DND-41 (cell line): ENCODE results near the gene C1QB.

Experiments
- ATAC-seq: fragments of 200-7000 bp; cut with Tn5 transposase; 3 replicates; pipeline ENCODE4 v1.9.1; 2021; ENCODE audit warnings: low read depth; ENCODE audit not compliant: insufficient read depth
- DNase-seq: peaks from one replicate; pipeline ENCODE4 v3.0.0-alpha.2; 2020
- H2AFZ ChIP-seq: 2 replicates; pipeline ENCODE4 v1.6.0; 2012; ENCODE audit warnings: low read depth, low read length
- H3K27ac ChIP-seq: 2 replicates; pipeline ENCODE4 v1.5.1; 2012; ENCODE audit warnings: low read length, inconsistent platforms
- H3K27me3 ChIP-seq: fragments of 200-600 bp; sonication (generic); 2 replicates; pipeline ENCODE4 v1.6.0; 2012; ENCODE audit warnings: low read length, mild to moderate bottlenecking, inconsistent platforms; ENCODE audit not compliant: insufficient read depth, poor library complexity
- H3K36me3 ChIP-seq: 2 replicates; pipeline ENCODE4 v1.5.1; 2012; ENCODE audit warnings: low read length, inconsistent platforms; ENCODE audit not compliant: insufficient read depth
- H3K4me1 ChIP-seq: 2 replicates; pipeline ENCODE4 v1.5.1; 2012; ENCODE audit warnings: mild to moderate bottlenecking, low read length; ENCODE audit not compliant: insufficient read depth
- H3K4me2 ChIP-seq: 2 replicates; pipeline ENCODE4 v1.6.0; 2012; ENCODE audit warnings: mild to moderate bottlenecking, moderate library complexity, low read length, inconsistent platforms; ENCODE audit not compliant: insufficient read depth
- H3K4me3 ChIP-seq, 2 experiments: fragments of 200-600 bp in 1 of 2; shearing (Covaris generic) in 1 of 2; 2 replicates each; pipeline ENCODE4 v1.5.1; 2012 to 2016; ENCODE audit warnings: inconsistent platforms in 2 of 2, low read length in 2 of 2, mild to moderate bottlenecking in 2 of 2, low read depth in 1 of 2, moderate library complexity in 1 of 2
- H3K79me2 ChIP-seq: 2 replicates; pipeline ENCODE4 v1.6.0; 2012; ENCODE audit warnings: low read length, inconsistent platforms; ENCODE audit not compliant: insufficient read depth
- H3K9ac ChIP-seq: 2 replicates; pipeline ENCODE4 v1.6.0; 2012; ENCODE audit warnings: low read depth, mild to moderate bottlenecking, inconsistent platforms, low read length, moderate library complexity
- H3K9me3 ChIP-seq: 2 replicates; pipeline ENCODE4 v1.5.1; 2012; ENCODE audit warnings: low read length, moderate library complexity, mild to moderate bottlenecking, inconsistent platforms; ENCODE audit not compliant: insufficient read depth, severe bottlenecking
- H4K20me1 ChIP-seq: 2 replicates; pipeline ENCODE4 v1.6.0; 2012; ENCODE audit warnings: low read length; ENCODE audit not compliant: insufficient read depth
- CTCF ChIP-seq: IDR thresholded peaks from 2 replicates; pipeline ENCODE4 v1.5.1; 2012; ENCODE audit warnings: borderline replicate concordance, low read length, moderate library complexity, mild to moderate bottlenecking; ENCODE audit not compliant: poor library complexity, severe bottlenecking; ENCODE audit errors: extremely low read depth
- EZH2 ChIP-seq: IDR thresholded peaks from 3 replicates; pipeline ENCODE4 v1.6.1; 2012; ENCODE audit warnings: borderline replicate concordance, low read depth, mild to moderate bottlenecking, moderate library complexity, low read length, inconsistent platforms; ENCODE audit not compliant: severe bottlenecking

The C1QB gene

GRCh38 chr1:22681556-22682276 lies 28.7 kb downstream of the C1QB start:
- Histone ChIP-seq H3K79me2 (no peaks in the 10 kb centered on the region), H3K27me3 (no peaks in the 10 kb centered on the region), H3K4me2 (no peak overlapping the region), H3K4me1 (no peaks in the 10 kb centered on the region), H2AFZ (no peak overlapping the region), H3K9ac (no peak overlapping the region), H3K9me3 (no peaks in the 10 kb centered on the region), H3K36me3 (no peaks in the 10 kb centered on the region), H3K27ac (no peak overlapping the region), H3K4me3 (no peak overlapping the region), H4K20me1 (no peaks in the 10 kb centered on the region)
- DNase-seq (no peak), ATAC-seq (no peak)
- TF ChIP-seq EZH2 (no peak), CTCF (no peak)

GRCh38 chr1:22683547-22683946 lies 30.5 kb downstream of the C1QB start:
- no peaks in the 10 kb centered on the region for H3K79me2 ChIP-seq
- H3K9me3 ChIP-seq = no peaks in the 10 kb centered on the region
- H3K27me3 ChIP-seq = no peaks in the 10 kb centered on the region
- no peak overlapping the region for H3K27ac ChIP-seq
- H3K9ac ChIP-seq = no peak overlapping the region
- H2AFZ ChIP-seq = no peak overlapping the region
- H4K20me1 ChIP-seq = no peaks in the 10 kb centered on the region
- TF ChIP-seq CTCF = no peak
- no peak for TF ChIP-seq EZH2
- DNase-seq (no peak), ATAC-seq (no peak)
- no peaks in the 10 kb centered on the region for H3K4me1 ChIP-seq
- no peak overlapping the region for H3K4me2 ChIP-seq
- H3K4me3 ChIP-seq = no peak overlapping the region
- no peaks in the 10 kb centered on the region for H3K36me3 ChIP-seq

- DNase-seq (no peak), ATAC-seq (no peak)
- Histone ChIP-seq H3K9me3 (no peaks in the 10 kb centered on the region), H3K4me1 (no peaks in the 10 kb centered on the region), H3K9ac (no peak overlapping the region), H3K4me3 (no peak overlapping the region), H2AFZ (no peak overlapping the region), H3K27me3 (no peaks in the 10 kb centered on the region), H3K36me3 (no peaks in the 10 kb centered on the region), H3K27ac (no peak overlapping the region), H3K79me2 (no peaks in the 10 kb centered on the region), H4K20me1 (no peaks in the 10 kb centered on the region), H3K4me2 (no peak overlapping the region)
- TF ChIP-seq CTCF = no peak
- no peak for TF ChIP-seq EZH2
Observed at GRCh38 chr1:22685591-22686059, 32.6 kb downstream of the C1QB start.

- H3K27me3 ChIP-seq = peaks cover 5% of the 10 kb centered on the region
- H3K9me3 ChIP-seq = no peaks in the 10 kb centered on the region
- no peaks in the 10 kb centered on the region for H3K4me1 ChIP-seq
- TF ChIP-seq EZH2 (no peak), CTCF (no peak)
- ATAC-seq = no peak
- H3K27ac ChIP-seq = no peak overlapping the region
- no peak for DNase-seq
- H2AFZ ChIP-seq = no peak overlapping the region
- no peak overlapping the region for H3K4me2 ChIP-seq
- no peak overlapping the region for H3K4me3 ChIP-seq
- no peaks in the 10 kb centered on the region for H4K20me1 ChIP-seq
- no peaks in the 10 kb centered on the region for H3K79me2 ChIP-seq
- no peaks in the 10 kb centered on the region for H3K36me3 ChIP-seq
- H3K9ac ChIP-seq = no peak overlapping the region
Observed at GRCh38 chr1:22687191-22687590, 34.2 kb downstream of the C1QB start.
